Gastroesophageal sphincter (tissue), 3 donors: ENCODE results near the gene FTCD.

ENCODE experiments used
- CTCF ChIP-seq, 4 experiments: fragments of 200-600 bp in 2 of 4; fragments of 450-650 bp in 2 of 4; sonication (generic) in 1 of 4; IDR thresholded peaks; one replicate each; pipeline ENCODE4 v1.5.1; 2017 to 2019; ENCODE audit warnings: antibody characterized with exemption in 4 of 4, mild to moderate bottlenecking in 2 of 4, moderate library complexity in 2 of 4
- POLR2A ChIP-seq, 2 donors: fragments of 450-650 bp; IDR thresholded peaks; one replicate each; pipeline ENCODE4 v1.6.1; 2017; ENCODE audit warnings: antibody characterized with exemption in 2 of 2, mild to moderate bottlenecking in 2 of 2, moderate library complexity in 1 of 2
- POLR2AphosphoS5 ChIP-seq: sonication (generic); formaldehyde crosslinking; IDR thresholded peaks from one replicate; pipeline ENCODE4 v1.6.1; 2017; ENCODE audit warnings: antibody characterized with exemption

- TF ChIP-seq CTCF (IDR thresholded peaks at IDR 0.05) (no peak), POLR2A (IDR thresholded peaks at IDR 0.05) (no peak), POLR2AphosphoS5 (no peak)
Measured at GRCh38 chr21:46148106-46148505, 7.3 kb downstream of the FTCD start.
